SH-SY5Y (cell line): ENCODE results near the gene IL16.

Experiments used
- GATA2 ChIP-seq: IDR thresholded peaks from 2 replicates; pipeline ENCODE4 v1.6.1; 2011; ENCODE audit warnings: mild to moderate bottlenecking, low read depth, low read length
- GATA3 ChIP-seq: IDR thresholded peaks from 2 replicates; pipeline ENCODE4 v1.6.1; 2011; ENCODE audit warnings: low read depth, mild to moderate bottlenecking, low read length, moderate library complexity

- no peak for TF ChIP-seq GATA2
- TF ChIP-seq GATA3: no peak
Observed at GRCh38 chr15:81235276-81236123, 38.8 kb downstream of the IL16 start.
